ENCODE data around the gene CA10. TPM values are rescaled to one million over a fixed set of nuclear protein-coding genes. Genes with fewer than 3 reads are reported as not detected.

CA10 gene
- total and polyA plus RNA-seq, 2 donors (not counting 1 experiment from before 2014, with no cell fraction given): not detected

- WGBS (ENCODE audit: insufficient coverage): 17% methylated on average over 4 of the region's 5 CpGs
- CTCF ChIA-PET: no interaction called here
- no peak overlapping the region for H3K4me3 ChIP-seq (ENCODE audit: control extremely low read depth in 1 of 5, extremely low read depth in 1 of 5, insufficient read depth in 1 of 5, low read depth in 2 of 5, low read length in 4 of 5)
Observed at GRCh38 chr17:51860954-51861561, 297.5 kb downstream of the CA10 start.

DNA sequence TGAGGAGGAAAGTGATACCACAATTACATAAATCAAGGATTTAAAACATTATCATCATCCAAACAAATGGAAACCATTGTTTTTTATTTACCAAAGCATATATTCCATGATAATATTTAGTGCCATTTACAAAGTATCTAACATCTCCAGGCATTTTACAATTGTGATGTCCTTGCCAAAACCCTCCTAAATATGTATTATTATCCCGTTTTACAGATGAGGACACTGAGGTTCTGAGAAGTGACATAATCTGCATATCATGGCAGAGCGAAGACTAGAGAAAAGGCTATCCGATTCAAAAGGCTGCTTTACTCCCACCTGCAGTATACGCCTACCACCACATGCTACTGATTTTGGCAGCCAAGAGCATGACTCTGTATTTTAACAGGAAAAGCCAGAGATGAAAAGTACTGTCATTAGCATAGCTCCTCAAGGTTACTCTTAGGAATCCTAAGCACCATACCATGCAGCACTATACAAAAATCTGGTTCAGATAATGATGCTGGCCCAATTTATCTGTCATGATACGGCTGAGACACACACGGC is 301.4 kb downstream of the CA10 start:
- Histone ChIP-seq H4K20me1 (ENCODE audit: control insufficient read depth, insufficient read depth, low read length, poor library complexity, severe bottlenecking) (no peaks in the 10 kb centered on the region), H3K79me2 (ENCODE audit: control insufficient read depth, insufficient read depth, low read length) (no peaks in the 10 kb centered on the region), H3K4me1 (ENCODE audit: control insufficient read depth in 2 of 2, insufficient read depth in 2 of 2, low read length in 2 of 2) (no peaks in the 10 kb centered on the region), H3K9me3 (ENCODE audit: control extremely low read depth in 1 of 3, control insufficient read depth in 2 of 3, insufficient read depth in 1 of 3, low read length in 2 of 3) (peaks cover 0 to 3% (median 0%) of the 10 kb centered on the region in 3 donors), H3K36me3 (replicated peaks in 1 of 2; ENCODE audit: control extremely low read depth in 1 of 2, control insufficient read depth in 1 of 2, extremely low read depth in 1 of 2, insufficient read depth in 2 of 2, low read length in 1 of 2) (no peaks in the 10 kb centered on the region), H3K4me3 (ENCODE audit: control extremely low read depth in 1 of 5, extremely low read depth in 1 of 5, insufficient read depth in 1 of 5, low read depth in 2 of 5, low read length in 4 of 5) (no peak overlapping the region), H3K9ac (ENCODE audit: low read length) (no peak overlapping the region), H2AFZ (ENCODE audit: insufficient read depth, low read depth, low read length, poor library complexity, severe bottlenecking) (no peak overlapping the region), H3K4me2 (replicated peaks; ENCODE audit: low read depth, low read length, poor library complexity, severe bottlenecking) (no peak overlapping the region), H3K27me3 (replicated peaks in 1 of 4; ENCODE audit: control extremely low read depth in 1 of 4, control insufficient read depth in 3 of 4, insufficient read depth in 4 of 4, low read length in 3 of 4) (no peaks in the 10 kb centered on the region), H3K27ac (ENCODE audit: low read length in 2 of 2) (no peak overlapping the region)
- intact Hi-C loops (cut with micrococcal nuclease): no loop called here
- WGBS (ENCODE audit: insufficient coverage): 66% methylated on average over 4 of the region's 6 CpGs
- no peaks in the 10 kb centered on the region for H3K4me1 Mint-ChIP-seq
- H3K27me3 Mint-ChIP-seq: no peaks in the 10 kb centered on the region
- H3K4me3 Mint-ChIP-seq: no peak overlapping the region
- ChIA-PET POLR2A (no interaction called here), CTCF (no interaction called here)
- H3K9me3 Mint-ChIP-seq (ENCODE audit: insufficient read depth): peaks cover 1% of the 10 kb centered on the region
- TF ChIP-seq EZH2 (IDR thresholded peaks at IDR 0.05; ENCODE audit: borderline replicate concordance, insufficient read depth, low read depth, low read length, poor library complexity, severe bottlenecking): no peak
- TF ChIP-seq CTCF (IDR thresholded peaks at IDR 0.05): no peak
- DNase-seq (no peak), ATAC-seq (ENCODE audit: low read depth) (no peak)
- H3K27ac Mint-ChIP-seq: no peak overlapping the region

More at GRCh38 chr17:51860954-51861561, 297.5 kb downstream of the CA10 start:
- no peak overlapping the region for H3K27ac ChIP-seq (ENCODE audit: low read length in 2 of 2)
- no peaks in the 10 kb centered on the region for H3K9me3 ChIP-seq (ENCODE audit: control extremely low read depth in 1 of 3, control insufficient read depth in 2 of 3, insufficient read depth in 1 of 3, low read length in 2 of 3)
- no peak for DNase-seq
- H3K4me1 ChIP-seq (ENCODE audit: control insufficient read depth in 2 of 2, insufficient read depth in 2 of 2, low read length in 2 of 2): no peaks in the 10 kb centered on the region
- no peaks in the 10 kb centered on the region for H3K36me3 ChIP-seq (replicated peaks in 1 of 2; ENCODE audit: control extremely low read depth in 1 of 2, control insufficient read depth in 1 of 2, extremely low read depth in 1 of 2, insufficient read depth in 2 of 2, low read length in 1 of 2)
- Mint-ChIP-seq H3K27ac (no peak overlapping the region), H3K27me3 (no peaks in the 10 kb centered on the region), H3K4me3 (no peak overlapping the region), H3K4me1 (no peaks in the 10 kb centered on the region), H3K9me3 (ENCODE audit: insufficient read depth) (no peaks in the 10 kb centered on the region)
- H3K27me3 ChIP-seq (replicated peaks in 1 of 4; ENCODE audit: control extremely low read depth in 1 of 4, control insufficient read depth in 3 of 4, insufficient read depth in 4 of 4, low read length in 3 of 4): no peaks in the 10 kb centered on the region
- no peaks in the 10 kb centered on the region for H3K79me2 ChIP-seq (ENCODE audit: control insufficient read depth, insufficient read depth, low read length)
- intact Hi-C loops (cut with micrococcal nuclease): no loop called here
- no peak overlapping the region for H3K9ac ChIP-seq (ENCODE audit: low read length)
- no peak overlapping the region for H2AFZ ChIP-seq (ENCODE audit: insufficient read depth, low read depth, low read length, poor library complexity, severe bottlenecking)
- H4K20me1 ChIP-seq (ENCODE audit: control insufficient read depth, insufficient read depth, low read length, poor library complexity, severe bottlenecking): no peaks in the 10 kb centered on the region
- TF ChIP-seq EZH2 (IDR thresholded peaks at IDR 0.05; ENCODE audit: borderline replicate concordance, insufficient read depth, low read depth, low read length, poor library complexity, severe bottlenecking): no peak
- H3K4me2 ChIP-seq (replicated peaks; ENCODE audit: low read depth, low read length, poor library complexity, severe bottlenecking): no peak overlapping the region
- POLR2A ChIA-PET: no interaction called here
- ATAC-seq (ENCODE audit: low read depth): no peak
